ENCODE measurements around the gene FARS2. TPM values are rescaled to one million over a fixed set of nuclear protein-coding genes. Genes with fewer than 3 reads are reported as not detected.

Gene FARS2
- total and polyA plus RNA-seq, 7 experiments from 2014 or later = 16.2 to 28.1 (median 20.8) TPM

DNA sequence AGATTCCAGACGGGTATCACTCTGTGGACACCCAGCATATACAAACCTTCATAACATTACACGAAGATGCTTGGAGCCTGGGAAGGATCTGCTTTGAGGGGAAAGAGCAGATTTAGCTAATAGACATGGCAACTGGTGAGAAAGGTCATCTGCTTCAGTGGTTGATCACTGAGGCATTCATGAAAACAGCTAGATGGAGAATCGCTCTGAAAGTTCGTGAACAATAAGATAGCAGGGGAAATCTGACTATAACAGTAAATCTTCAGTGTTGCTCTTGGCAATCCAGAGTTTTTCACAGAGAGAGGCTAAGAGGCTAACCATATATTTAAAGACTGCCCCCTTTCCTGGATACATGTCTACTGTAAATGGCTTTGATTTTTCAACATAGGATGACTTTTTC, 245.3 kb downstream of the FARS2 start:
- intact Hi-C loops (cut with micrococcal nuclease) = loop anchor here in 1 of 2 donors (2.0 kb wide), 1 partner anchor 14 kb away; no protein-coding TSS in a partner anchor
- H3K27ac Mint-ChIP-seq = peak overlapping the region; percentile 14 to 91 (median 82)
- no peaks in the 10 kb centered on the region for H3K9me3 ChIP-seq (ENCODE audit: control insufficient read depth in 2 of 3, low read length in 3 of 3)
- peak overlapping the region; percentile 9 for H3K27ac ChIP-seq (ENCODE audit: low read depth, low read length)
- H3K27me3 Mint-ChIP-seq = no peaks in the 10 kb centered on the region
- H3K4me3 Mint-ChIP-seq = peak overlapping the region; percentile 10 to 73 (median 66)
- H3K27me3 ChIP-seq (ENCODE audit: control insufficient read depth in 2 of 2, insufficient read depth in 2 of 2, low read length in 2 of 2) = no peaks in the 10 kb centered on the region
- ChIA-PET POLR2A (interaction anchor here (0.9 to 1.1 kb wide), 2 partner anchors 9 to 10 kb away, joined by 4 to 6 read pairs; no protein-coding TSS in a partner anchor), CTCF (interaction anchor here (0.8 to 2.0 kb wide), 3 partner anchors 10 to 37 kb away, joined by 3 to 4 read pairs (median 4); no protein-coding TSS in a partner anchor)
- peaks cover 15 to 17% of the 10 kb centered on the region in 2 donors for H3K4me1 ChIP-seq (ENCODE audit: control insufficient read depth in 2 of 2, insufficient read depth in 2 of 2, low read length in 2 of 2)
- H3K36me3 ChIP-seq (ENCODE audit: control insufficient read depth in 2 of 3, insufficient read depth in 3 of 3, low read length in 3 of 3) = no peaks in the 10 kb centered on the region
- H3K4me3 ChIP-seq (ENCODE audit: low read length) = peak overlapping the region; percentile 8
- no peak for ATAC-seq
- peaks cover 0 to 24% (median 4%) of the 10 kb centered on the region in 5 donors for H3K36me3 Mint-ChIP-seq
- no peaks in the 10 kb centered on the region for H3K9me3 Mint-ChIP-seq
- DNase-seq = no peak
- H3K4me1 Mint-ChIP-seq = peaks cover 15 to 51% (median 37%) of the 10 kb centered on the region in 7 donors

DNA sequence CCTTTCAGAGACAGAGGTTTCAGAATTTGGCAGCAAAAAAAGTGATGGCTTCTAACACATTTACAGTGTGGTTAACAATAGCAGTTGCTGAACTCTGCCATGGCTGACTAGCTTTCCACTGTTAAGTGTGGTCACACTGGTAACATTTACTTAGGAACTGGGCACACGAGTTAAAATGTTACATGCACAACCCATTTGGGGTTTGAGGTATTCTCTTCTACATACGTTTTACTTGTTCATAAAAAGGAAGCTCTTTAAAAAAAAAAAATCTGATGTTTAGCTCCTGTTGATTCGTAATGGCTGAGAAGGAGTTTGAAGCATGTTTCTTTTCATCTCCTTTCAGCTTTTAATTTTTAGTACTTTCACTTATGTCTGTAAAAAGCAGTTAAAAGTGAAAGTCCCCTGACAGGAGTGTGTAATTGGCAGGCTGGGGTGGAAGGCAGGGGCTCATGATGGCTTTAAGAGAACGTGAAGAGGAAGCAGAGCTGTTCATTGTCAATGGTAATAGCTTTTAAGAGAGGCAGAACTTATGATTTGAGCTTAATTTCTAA, 245.9 kb downstream of the FARS2 start:
- Histone ChIP-seq H3K4me3 (ENCODE audit: low read length) (peak overlapping the region; percentile 8), H3K27me3 (ENCODE audit: control insufficient read depth in 2 of 2, insufficient read depth in 2 of 2, low read length in 2 of 2) (no peaks in the 10 kb centered on the region), H3K27ac (ENCODE audit: low read depth, low read length) (peak overlapping the region; percentile 52), H3K9me3 (ENCODE audit: control insufficient read depth in 2 of 3, low read length in 3 of 3) (no peaks in the 10 kb centered on the region), H3K4me1 (ENCODE audit: control insufficient read depth in 2 of 2, insufficient read depth in 2 of 2, low read length in 2 of 2) (peaks cover 15 to 17% of the 10 kb centered on the region in 2 donors), H3K36me3 (ENCODE audit: control insufficient read depth in 2 of 3, insufficient read depth in 3 of 3, low read length in 3 of 3) (no peaks in the 10 kb centered on the region)
- Mint-ChIP-seq H3K27ac (peak overlapping the region; percentile 1 to 91 (median 82)), H3K36me3 (peaks cover 0 to 20% (median 4%) of the 10 kb centered on the region in 5 donors), H3K4me1 (peaks cover 16 to 51% (median 37%) of the 10 kb centered on the region in 7 donors), H3K4me3 (peak overlapping the region; percentile 0 to 73 (median 66)), H3K9me3 (no peaks in the 10 kb centered on the region), H3K27me3 (no peaks in the 10 kb centered on the region)
- ATAC-seq (peak; percentile 76), DNase-seq (peak in 7 of 9 donors; percentile 14 to 63 (median 35))
- ChIA-PET POLR2A (interaction anchor here (0.9 to 1.1 kb wide), 4 partner anchors 9 to 15 kb away, joined by 3 to 6 read pairs (median 4); no protein-coding TSS in a partner anchor), CTCF (interaction anchor here (0.8 to 1.5 kb wide), 2 partner anchors 9 to 38 kb away, joined by 3 to 4 read pairs; no protein-coding TSS in a partner anchor)
- intact Hi-C loops (cut with micrococcal nuclease) = loop anchor here in 1 of 2 donors (2.0 kb wide), 1 partner anchor 14 kb away; no protein-coding TSS in a partner anchor

DNA sequence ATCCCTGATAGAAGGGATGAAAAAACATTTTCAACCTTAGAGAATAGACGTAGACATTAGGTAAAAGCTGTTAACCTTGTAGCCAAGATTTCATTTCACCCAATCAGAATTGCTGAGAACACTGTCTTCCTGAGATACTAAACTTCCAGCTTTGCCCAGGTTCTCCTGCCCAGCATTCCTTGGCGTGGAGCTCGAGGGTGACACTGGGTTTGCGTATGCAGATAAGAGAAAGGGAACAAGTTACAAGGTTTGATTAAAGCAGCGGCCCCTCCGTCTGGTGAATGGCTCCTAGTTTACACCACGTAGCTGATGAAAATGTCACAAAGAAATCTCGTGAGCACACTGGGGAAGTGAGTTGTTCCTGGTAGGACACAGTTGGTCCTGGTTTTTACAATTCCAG, 247.8 kb downstream of the FARS2 start:
- no peaks in the 10 kb centered on the region for H3K27me3 Mint-ChIP-seq
- H3K36me3 Mint-ChIP-seq = peaks cover 0 to 16% (median 0%) of the 10 kb centered on the region in 5 donors
- H3K9me3 ChIP-seq (ENCODE audit: control insufficient read depth in 2 of 3, low read length in 3 of 3) = no peaks in the 10 kb centered on the region
- intact Hi-C loops (cut with micrococcal nuclease) = no loop called here
- no peaks in the 10 kb centered on the region for H3K9me3 Mint-ChIP-seq
- no peak overlapping the region for H3K27ac Mint-ChIP-seq
- no peak for ATAC-seq
- POLR2A ChIA-PET = interaction anchor here (1.2 to 1.5 kb wide), 2 partner anchors 10 to 12 kb away, joined by 3 to 6 read pairs; no protein-coding TSS in a partner anchor
- H3K4me3 Mint-ChIP-seq = no peak overlapping the region
- H3K36me3 ChIP-seq (ENCODE audit: control insufficient read depth in 2 of 3, insufficient read depth in 3 of 3, low read length in 3 of 3) = no peaks in the 10 kb centered on the region
- H3K4me1 ChIP-seq (ENCODE audit: control insufficient read depth in 2 of 2, insufficient read depth in 2 of 2, low read length in 2 of 2) = peaks cover 15 to 17% of the 10 kb centered on the region in 2 donors
- H3K4me1 Mint-ChIP-seq = peaks cover 17 to 58% (median 43%) of the 10 kb centered on the region in 7 donors
- no peak overlapping the region for H3K27ac ChIP-seq (ENCODE audit: low read depth, low read length)
- no peaks in the 10 kb centered on the region for H3K27me3 ChIP-seq (ENCODE audit: control insufficient read depth in 2 of 2, insufficient read depth in 2 of 2, low read length in 2 of 2)
- CTCF ChIA-PET = no interaction called here
- H3K4me3 ChIP-seq (ENCODE audit: low read length) = no peak overlapping the region
- no peak for DNase-seq

DNA sequence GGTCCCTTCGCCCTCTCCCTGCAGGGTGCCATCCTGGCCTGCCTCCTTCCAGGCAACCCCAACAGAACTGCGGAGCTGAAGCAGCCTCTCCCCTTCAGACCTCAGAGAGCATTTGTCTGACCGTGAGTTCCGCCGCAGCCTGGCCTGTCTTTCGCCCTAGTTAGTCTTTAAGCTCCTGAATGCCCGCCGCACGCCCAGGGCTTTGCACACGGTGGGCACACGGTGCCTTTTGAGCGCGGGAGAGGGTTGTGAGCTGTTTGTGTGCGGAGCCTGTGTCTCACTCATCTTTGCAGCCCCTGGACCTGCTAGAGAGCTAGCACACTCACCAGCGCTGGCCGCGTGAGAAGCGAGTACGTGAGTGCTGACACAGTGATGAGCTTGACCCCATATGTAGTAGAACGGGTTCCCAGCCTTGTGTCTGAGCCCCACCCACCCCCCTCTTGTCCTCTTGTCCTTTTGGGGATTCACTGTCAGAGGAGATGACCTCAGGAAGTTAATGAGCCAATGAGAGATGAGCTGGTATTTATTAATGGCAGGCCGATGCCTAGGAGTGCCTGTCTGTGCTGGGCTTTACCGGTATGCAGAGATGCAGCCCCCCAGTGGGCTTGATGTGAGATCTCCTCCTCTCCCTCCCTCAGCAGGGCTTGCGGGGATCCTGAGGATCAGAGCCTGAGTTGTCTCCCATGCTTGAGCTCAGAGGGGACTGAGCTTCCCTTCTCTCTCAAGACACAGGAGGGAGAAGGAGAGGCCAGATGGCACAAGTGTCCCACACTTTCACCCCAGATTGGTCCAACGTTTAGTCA, 249.2 kb downstream of the FARS2 start:
- peaks cover 17 to 53% (median 36%) of the 10 kb centered on the region in 7 donors for H3K4me1 Mint-ChIP-seq
- ATAC-seq (no peak), DNase-seq (no peak)
- no peaks in the 10 kb centered on the region for H3K9me3 Mint-ChIP-seq
- POLR2A ChIA-PET = interaction anchor here (1.2 to 1.5 kb wide), 2 partner anchors 8 to 11 kb away, joined by 3 to 6 read pairs; no protein-coding TSS in a partner anchor
- CTCF ChIA-PET = no interaction called here
- Histone ChIP-seq H3K4me1 (ENCODE audit: control insufficient read depth in 2 of 2, insufficient read depth in 2 of 2, low read length in 2 of 2) (peaks cover 15 to 17% of the 10 kb centered on the region in 2 donors), H3K27me3 (ENCODE audit: control insufficient read depth in 2 of 2, insufficient read depth in 2 of 2, low read length in 2 of 2) (no peaks in the 10 kb centered on the region), H3K36me3 (ENCODE audit: control insufficient read depth in 2 of 3, insufficient read depth in 3 of 3, low read length in 3 of 3) (no peaks in the 10 kb centered on the region), H3K4me3 (ENCODE audit: low read length) (no peak overlapping the region), H3K9me3 (ENCODE audit: control insufficient read depth in 2 of 3, low read length in 3 of 3) (no peaks in the 10 kb centered on the region), H3K27ac (ENCODE audit: low read depth, low read length) (no peak overlapping the region)
- no peak overlapping the region for H3K27ac Mint-ChIP-seq
- H3K36me3 Mint-ChIP-seq = peaks cover 0 to 16% (median 0%) of the 10 kb centered on the region in 5 donors
- no peaks in the 10 kb centered on the region for H3K27me3 Mint-ChIP-seq
- intact Hi-C loops (cut with micrococcal nuclease) = no loop called here
- H3K4me3 Mint-ChIP-seq = no peak overlapping the region

DNA sequence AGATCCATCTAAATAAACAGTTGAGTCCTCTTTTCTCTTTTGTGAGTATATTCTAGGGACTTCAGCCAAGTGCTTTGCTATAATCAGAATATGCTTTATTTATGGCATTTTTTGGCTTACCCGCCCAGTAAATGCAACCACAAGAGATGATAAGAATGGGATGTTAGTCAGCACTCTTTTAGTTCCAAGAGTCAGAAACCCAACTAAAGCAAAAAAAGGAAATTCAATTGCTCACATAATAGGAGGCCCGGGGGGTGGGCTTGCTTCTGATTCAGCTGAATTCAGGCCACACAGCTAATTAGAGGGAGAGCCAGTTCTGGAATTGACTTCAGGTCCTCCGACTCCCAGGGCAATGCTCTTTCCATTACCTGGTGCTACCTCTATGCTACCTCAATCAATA, 250.6 kb downstream of the FARS2 start:
- POLR2A ChIA-PET = no interaction called here
- ATAC-seq (no peak), DNase-seq (no peak)
- Mint-ChIP-seq H3K9me3 (no peaks in the 10 kb centered on the region), H3K4me1 (peaks cover 13 to 43% (median 29%) of the 10 kb centered on the region in 7 donors), H3K27me3 (no peaks in the 10 kb centered on the region), H3K36me3 (peaks cover 0 to 16% (median 2%) of the 10 kb centered on the region in 5 donors), H3K4me3 (no peak overlapping the region), H3K27ac (no peak overlapping the region)
- H3K27me3 ChIP-seq (ENCODE audit: control insufficient read depth in 2 of 2, insufficient read depth in 2 of 2, low read length in 2 of 2) = no peaks in the 10 kb centered on the region
- intact Hi-C loops (cut with micrococcal nuclease) = no loop called here
- no peaks in the 10 kb centered on the region for H3K36me3 ChIP-seq (ENCODE audit: control insufficient read depth in 2 of 3, insufficient read depth in 3 of 3, low read length in 3 of 3)
- CTCF ChIA-PET = no interaction called here
- H3K4me3 ChIP-seq (ENCODE audit: low read length) = no peak overlapping the region
- peaks cover 8% of the 10 kb centered on the region in 2 donors for H3K4me1 ChIP-seq (ENCODE audit: control insufficient read depth in 2 of 2, insufficient read depth in 2 of 2, low read length in 2 of 2)
- no peaks in the 10 kb centered on the region for H3K9me3 ChIP-seq (ENCODE audit: control insufficient read depth in 2 of 3, low read length in 3 of 3)
- no peak overlapping the region for H3K27ac ChIP-seq (ENCODE audit: low read depth, low read length)

DNA sequence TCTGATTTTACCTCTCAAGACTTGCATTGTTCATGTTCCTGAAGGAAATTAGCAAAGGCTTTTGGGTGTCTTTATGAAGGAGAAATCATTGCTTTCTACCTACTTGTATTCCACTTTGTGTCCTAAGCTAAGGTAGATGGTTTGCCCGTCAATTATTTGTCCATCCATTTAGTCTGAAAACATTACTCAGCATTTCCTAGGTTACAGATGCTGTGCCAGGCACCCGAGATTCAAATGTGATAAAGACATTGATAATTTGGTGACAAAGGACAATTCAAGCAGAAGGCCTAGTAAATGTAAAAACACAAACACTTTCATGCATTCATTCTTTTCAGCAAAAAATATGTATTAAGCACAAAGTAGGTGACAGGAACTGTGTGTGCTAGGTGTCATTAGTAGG, 251.1 kb downstream of the FARS2 start:
- CTCF ChIA-PET = no interaction called here
- Mint-ChIP-seq H3K4me3 (no peak overlapping the region), H3K9me3 (no peaks in the 10 kb centered on the region), H3K27me3 (no peaks in the 10 kb centered on the region), H3K36me3 (peaks cover 0 to 16% (median 2%) of the 10 kb centered on the region in 5 donors), H3K27ac (peak overlapping the region in 1 of 9 donors; percentile 39), H3K4me1 (peaks cover 10 to 39% (median 28%) of the 10 kb centered on the region in 7 donors)
- DNase-seq (no peak), ATAC-seq (no peak)
- Histone ChIP-seq H3K4me1 (ENCODE audit: control insufficient read depth in 2 of 2, insufficient read depth in 2 of 2, low read length in 2 of 2) (peaks cover 4 to 5% of the 10 kb centered on the region in 2 donors), H3K9me3 (ENCODE audit: control insufficient read depth in 2 of 3, low read length in 3 of 3) (no peaks in the 10 kb centered on the region), H3K27ac (ENCODE audit: low read depth, low read length) (no peak overlapping the region), H3K4me3 (ENCODE audit: low read length) (no peak overlapping the region), H3K36me3 (ENCODE audit: control insufficient read depth in 2 of 3, insufficient read depth in 3 of 3, low read length in 3 of 3) (no peaks in the 10 kb centered on the region), H3K27me3 (ENCODE audit: control insufficient read depth in 2 of 2, insufficient read depth in 2 of 2, low read length in 2 of 2) (no peaks in the 10 kb centered on the region)
- intact Hi-C loops (cut with micrococcal nuclease) = no loop called here
- POLR2A ChIA-PET = no interaction called here

All from naive thymus-derived CD4-positive, alpha-beta T cell (primary cell).